Femur (tissue), 1 donor: ENCODE measurements around the gene CYP26C1.

Experiments
- DNase-seq: peaks from one replicate; pipeline ENCODE4 v3.0.0-alpha.2; 2017

The CYP26C1 gene

GRCh38 chr10:93064874-93065660 is 4.5 kb downstream of the CYP26C1 start:
- DNase-seq: no peak

GRCh38 chr10:93065675-93066543 is 5.3 kb downstream of the CYP26C1 start:
- DNase-seq: no peak

GRCh38 chr10:93066544-93066913 is 5.9 kb downstream of the CYP26C1 start:
- no peak for DNase-seq

DNA sequence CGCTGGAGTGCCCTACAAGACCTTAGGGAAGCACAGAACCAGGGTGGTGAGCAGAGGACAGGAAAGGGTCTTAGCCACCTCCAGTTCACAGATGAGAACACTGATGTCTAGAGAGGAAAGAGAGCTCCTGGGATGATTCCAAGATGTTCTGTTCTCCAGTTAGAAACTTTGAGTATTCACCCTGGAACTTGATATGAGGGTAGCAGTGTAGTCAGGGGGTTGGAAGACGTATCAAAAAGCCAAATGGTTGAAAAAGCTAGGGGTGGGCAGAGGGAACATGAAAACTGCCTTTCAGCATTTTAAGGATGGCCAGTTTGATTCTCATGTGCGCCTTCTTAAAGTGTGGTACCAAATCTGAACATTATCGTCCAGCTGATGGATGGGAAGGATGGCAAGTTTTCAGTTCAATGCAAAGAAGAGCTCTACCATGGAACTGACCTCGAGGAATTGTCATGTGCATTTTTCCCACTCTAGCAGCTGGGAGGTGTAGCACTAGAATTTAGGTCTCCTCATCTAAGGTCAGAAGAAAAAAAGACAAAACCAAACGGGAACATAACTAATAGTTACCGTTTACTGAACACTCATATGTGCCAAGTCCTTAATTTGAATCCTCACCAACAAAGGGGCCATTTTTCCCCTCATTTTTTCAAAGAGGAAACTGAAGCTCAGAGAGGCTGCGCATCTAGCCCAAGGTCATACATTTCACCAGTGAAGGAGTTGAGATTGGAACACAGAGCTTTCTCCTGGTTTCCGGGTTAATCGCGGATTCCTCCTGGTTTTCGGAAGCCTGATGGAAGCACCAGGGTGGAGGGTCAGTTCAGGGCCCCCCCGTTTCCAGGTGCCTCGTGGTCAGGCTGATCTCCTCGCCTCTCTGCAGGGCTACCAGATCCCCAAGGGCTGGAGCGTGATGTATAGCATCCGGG is 7.1 kb downstream of the CYP26C1 start:
- no peak for DNase-seq

GRCh38 chr10:93068411-93069244 is 8.0 kb downstream of the CYP26C1 start:
- DNase-seq: peak; percentile 32

- DNase-seq: no peak
These were observed 8.6 kb downstream of the CYP26C1 start for GRCh38 chr10:93069245-93069561.

DNA sequence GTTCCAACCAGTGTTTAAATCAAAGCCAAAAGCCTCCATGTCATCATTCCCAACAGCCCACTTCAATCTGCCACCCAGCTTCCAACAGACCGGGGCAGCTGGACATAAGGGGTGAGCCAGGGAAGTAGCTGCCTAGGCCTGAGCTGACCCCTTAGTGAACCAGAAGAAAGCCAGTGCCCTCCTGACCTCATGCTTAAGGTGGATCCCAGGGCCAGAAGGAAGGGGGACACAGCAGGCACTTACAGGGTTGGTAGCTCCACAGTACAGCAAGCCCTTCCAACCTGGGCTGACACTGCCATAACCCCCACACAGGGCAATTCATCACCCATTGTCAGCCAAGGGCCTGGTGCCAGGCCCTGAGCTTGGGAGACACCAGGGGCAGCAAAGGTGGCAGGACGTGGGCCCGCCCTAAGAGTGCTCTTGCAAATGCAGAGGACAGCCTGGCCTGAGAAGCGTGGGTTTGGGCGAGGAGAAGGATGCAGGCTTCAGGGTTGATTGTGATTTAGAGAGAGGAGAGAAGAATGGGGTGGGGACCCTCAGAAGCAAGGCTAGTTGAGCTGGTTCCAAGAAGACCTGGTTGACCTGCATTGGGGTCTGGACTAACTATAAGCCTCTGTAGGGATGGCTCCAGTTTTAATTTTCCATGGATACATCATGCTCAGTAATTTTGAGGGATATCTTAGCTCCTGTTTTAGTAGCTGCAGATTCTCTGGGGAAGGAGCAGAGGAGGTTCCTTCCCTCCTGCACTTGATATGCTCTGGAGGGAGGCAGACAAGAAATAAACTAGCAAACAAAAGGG is 10.0 kb downstream of the CYP26C1 start:
- no peak for DNase-seq

DNA sequence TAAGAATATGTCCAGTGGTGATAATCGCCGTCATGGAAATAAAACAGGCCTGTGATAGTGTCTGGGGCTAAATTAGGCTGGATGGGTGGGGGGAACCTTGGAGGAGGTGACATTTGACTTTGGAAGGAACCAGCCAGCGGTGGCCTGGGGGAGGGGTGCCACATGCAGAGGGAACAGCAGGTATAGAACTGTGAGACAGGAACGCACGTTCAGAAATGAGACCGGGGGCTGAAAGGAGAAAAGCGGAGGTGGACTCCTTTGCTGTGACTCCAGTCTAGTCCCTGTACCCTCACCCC is 10.5 kb downstream of the CYP26C1 start:
- no peak for DNase-seq

DNA sequence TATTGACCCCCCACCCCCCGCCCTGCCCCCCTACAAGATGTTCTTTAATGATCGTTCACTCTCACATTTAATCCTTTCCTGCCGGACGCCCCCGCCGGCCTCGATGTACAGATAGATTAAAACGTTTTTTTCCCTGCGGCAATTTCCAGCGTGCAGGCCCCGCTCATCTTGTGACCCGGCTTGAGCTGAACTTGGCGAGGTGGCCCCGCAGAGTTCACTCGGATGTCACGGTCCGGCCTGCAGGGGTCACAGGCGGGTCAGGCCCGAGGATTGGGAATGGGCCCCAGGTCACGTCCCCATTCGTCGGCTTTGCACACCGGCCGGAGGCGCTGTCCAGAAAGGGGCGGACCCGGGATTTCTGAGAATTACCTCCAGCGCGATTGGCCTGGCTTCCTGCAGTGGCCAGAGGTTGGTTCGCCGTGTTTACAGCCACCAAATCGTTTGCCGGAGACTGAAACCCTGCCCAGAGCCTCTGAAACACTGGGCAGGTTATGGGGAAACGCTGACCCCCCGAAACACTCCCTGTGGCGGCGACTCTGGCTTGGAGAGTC is 11.2 kb downstream of the CYP26C1 start:
- DNase-seq: no peak

DNA sequence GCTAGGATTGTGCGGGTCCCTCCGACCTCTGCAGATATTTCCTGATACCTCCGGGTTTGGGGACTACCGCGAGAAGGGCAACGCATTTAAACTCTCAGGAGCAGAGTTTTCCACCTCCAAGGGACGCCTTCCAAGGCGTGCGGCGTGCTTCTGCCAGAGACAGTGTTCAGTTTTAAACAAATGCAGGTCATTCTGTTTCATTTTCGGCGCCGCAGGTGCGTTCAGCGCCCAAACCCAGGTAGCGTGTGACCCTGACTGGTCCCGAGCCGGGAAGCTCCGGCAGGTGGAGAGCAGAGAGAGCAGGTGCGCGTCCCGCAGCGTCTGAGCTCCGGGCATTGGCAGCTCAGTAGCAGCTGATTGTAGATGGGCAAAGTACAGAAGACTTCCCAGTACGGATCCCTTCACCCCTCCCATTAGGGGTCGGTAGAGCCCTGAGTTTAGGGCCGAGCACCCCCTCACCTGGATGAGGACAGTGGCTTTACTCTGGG is 11.7 kb downstream of the CYP26C1 start:
- no peak for DNase-seq

DNA sequence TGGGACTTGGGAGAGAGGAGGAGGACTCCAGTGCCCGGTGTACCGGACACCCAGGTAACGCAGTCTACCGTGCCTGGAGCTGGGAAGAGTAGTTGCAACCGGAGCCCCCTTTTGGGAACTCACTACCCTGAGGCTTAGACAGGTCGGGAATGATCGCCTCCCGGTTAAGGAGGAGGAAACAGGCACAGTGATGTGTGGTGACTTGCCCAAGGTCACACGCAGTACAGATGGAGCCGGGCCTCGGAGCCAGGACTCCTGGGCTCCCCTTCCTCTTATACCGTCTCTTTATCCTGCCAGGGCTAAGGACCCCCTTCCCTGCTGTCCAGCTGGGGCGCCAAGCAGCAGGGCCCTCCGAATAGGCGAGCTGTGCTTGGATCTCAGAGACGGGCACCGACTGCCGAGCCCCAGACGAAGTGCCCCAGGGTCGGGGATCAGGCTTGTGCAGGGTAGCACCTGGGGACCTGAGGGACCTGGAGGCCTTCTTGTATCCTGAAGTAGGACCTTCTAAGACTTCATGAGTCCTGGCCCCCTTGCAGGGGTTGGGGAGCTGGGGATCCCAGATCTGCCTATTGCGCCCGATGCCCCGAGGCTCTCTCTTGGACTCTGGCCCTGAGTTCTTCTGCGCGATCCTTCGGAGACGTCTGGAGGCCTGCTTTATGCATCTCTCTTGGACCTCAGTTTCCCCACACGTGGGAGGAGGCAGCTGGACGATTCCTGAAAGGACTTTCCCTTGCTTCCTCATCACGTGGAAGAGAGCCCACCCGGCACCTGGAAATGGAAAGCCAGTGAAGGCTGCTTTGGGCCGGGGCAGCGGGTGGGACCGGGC is 12.3 kb downstream of the CYP26C1 start:
- DNase-seq: no peak

GRCh38 chr10:93073539-93074146 is 13.0 kb downstream of the CYP26C1 start, which contains the start of gene CYP26A1:
Gene CYP26A1 (plus strand): TSS chr10:93073893. CDS start chr10:93073935, 42 bp downstream.
- DNase-seq: no peak

- DNase-seq: no peak
These were observed 13.6 kb downstream of the CYP26C1 start for GRCh38 chr10:93074147-93074596.

DNA sequence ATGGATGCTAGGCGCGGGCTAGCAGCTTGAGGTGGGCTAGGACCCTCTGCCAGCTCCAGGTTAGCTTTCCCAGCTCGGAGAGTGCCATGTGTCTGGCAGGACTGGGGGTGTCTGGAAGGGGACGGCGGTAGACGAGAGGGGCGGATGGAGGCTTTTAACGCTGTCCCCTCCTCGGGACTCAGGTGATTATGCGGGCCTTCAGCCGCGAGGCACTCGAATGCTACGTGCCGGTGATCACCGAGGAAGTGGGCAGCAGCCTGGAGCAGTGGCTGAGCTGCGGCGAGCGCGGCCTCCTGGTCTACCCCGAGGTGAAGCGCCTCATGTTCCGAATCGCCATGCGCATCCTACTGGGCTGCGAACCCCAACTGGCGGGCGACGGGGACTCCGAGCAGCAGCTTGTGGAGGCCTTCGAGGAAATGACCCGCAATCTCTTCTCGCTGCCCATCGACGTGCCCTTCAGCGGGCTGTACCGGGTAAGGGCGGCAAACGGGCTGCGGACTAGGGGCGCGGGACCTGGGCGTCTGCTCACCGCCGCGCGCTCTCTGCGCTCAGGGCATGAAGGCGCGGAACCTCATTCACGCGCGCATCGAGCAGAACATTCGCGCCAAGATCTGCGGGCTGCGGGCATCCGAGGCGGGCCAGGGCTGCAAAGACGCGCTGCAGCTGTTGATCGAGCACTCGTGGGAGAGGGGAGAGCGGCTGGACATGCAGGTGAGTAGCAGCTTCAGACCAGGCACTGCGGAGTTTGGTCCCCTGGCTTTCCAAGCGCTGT is 14.2 kb downstream of the CYP26C1 start:
- DNase-seq: no peak

DNA sequence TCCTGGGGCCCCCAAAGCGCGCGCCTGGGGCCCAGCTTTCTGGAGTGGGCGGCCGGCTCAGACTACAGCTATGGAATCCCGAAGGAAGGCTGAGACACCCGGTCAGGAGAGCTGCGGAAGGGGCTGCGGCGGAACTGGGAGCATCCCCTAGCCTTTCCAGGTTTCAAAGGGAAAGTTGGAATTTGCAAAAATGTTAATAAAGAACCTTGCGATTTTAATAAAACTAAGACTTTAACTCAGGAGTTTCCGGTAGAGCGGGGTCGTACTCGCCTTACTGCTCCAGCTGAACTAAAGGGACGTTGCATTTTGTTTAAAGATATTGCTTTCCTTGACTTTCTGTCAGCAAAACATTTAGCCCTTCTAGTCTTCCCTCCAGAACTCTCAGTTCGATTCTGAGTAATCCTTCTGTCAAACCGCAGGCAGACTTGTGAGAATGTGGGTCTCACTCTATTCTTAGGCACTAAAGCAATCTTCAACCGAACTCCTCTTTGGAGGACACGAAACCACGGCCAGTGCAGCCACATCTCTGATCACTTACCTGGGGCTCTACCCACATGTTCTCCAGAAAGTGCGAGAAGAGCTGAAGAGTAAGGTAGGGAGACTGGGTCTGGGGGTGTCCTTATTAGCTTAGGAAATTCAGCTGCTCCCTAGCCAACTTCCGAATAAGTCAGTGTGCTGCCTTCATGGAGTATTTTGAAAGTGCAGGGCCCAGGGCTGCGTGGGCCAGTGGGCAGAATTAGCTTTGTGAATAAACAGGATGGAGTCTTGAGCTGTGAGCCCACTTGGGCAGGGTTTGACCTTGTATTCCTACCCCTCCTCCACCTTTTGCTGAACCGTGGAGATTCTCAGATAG is 15.0 kb downstream of the CYP26C1 start:
- no peak for DNase-seq

- DNase-seq: no peak
These were observed 16.3 kb downstream of the CYP26C1 start for GRCh38 chr10:93076871-93077270.

- no peak for DNase-seq
These were observed 17.3 kb downstream of the CYP26C1 start for GRCh38 chr10:93077860-93078337.
